T1000 (cell line): ENCODE data around the gene ZNF865.
A peak's percentile ranks its signal among the peaks of the same experiment; 100 is the strongest.

Experiments
- DNase-seq: peaks from one replicate; lab custom pipeline; 2025; ENCODE audit warnings: mixed read lengths; lab: John Stamatoyannopoulos, UW

The ZNF865 gene

GRCh38 chr19:55605207-55605636 lies 225 bp upstream of the ZNF865 start:
- DNase-seq: peak; percentile 97

GRCh38 chr19:55606471-55606787 lies 982 bp downstream of the ZNF865 start:
- no peak for DNase-seq

- DNase-seq: no peak
Observed at GRCh38 chr19:55606817-55607216, 1.4 kb downstream of the ZNF865 start.

GRCh38 chr19:55609326-55609725 lies 3.9 kb downstream of the ZNF865 start:
- no peak for DNase-seq

DNA sequence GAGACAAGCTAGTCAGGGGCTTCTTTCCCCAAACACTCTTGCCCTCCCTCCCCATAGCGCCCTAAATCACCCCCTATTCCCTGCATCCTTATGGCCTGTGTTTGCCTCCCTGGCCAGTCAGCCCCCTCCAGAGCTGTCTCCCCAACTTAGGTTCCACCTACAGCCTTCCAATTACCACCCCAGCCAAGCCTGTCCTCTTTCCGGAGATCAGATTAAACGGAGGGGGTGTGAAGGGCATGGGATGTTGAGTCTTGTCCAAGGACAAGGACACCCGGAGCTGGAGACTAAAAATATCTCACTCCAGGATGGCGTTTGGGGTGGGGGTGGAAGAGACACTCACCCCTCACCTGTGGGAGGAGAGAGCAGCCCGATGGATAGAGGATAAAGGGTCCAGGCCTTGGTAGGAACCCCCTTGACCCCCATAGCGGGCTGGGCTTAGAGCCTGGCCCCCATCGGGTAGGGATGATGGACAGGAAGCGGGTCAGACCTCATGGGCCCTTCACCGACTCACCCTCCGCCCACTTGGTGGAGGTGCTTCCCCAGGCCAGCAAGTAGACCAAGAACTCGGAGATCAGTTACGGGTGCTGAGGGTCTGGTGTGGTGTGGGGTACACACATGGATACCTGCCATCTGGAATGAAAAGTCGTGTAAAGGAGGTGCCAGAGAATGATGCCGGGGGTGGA lies 6.0 kb downstream of the ZNF865 start:
- no peak for DNase-seq

- no peak for DNase-seq
Observed at GRCh38 chr19:55611983-55612645, 6.7 kb downstream of the ZNF865 start.

DNA sequence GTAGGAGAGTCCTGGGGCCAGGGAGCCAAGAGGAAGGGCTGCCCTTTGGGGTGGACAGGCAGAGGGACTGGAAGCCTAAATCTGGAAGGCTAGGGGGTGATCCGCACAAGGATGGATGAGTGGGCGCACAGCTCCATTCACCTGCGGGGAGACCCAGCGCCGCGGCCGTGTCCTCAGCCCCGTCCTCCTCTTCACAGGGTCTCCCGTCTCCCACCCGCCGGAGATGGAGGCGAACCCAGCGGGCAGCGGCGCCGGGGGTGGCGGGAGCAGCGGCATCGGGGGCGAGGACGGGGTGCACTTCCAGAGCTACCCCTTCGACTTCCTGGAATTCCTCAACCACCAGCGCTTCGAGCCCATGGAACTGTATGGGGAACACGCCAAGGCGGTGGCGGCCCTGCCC lies 7.9 kb downstream of the ZNF865 start:
- no peak for DNase-seq

DNA sequence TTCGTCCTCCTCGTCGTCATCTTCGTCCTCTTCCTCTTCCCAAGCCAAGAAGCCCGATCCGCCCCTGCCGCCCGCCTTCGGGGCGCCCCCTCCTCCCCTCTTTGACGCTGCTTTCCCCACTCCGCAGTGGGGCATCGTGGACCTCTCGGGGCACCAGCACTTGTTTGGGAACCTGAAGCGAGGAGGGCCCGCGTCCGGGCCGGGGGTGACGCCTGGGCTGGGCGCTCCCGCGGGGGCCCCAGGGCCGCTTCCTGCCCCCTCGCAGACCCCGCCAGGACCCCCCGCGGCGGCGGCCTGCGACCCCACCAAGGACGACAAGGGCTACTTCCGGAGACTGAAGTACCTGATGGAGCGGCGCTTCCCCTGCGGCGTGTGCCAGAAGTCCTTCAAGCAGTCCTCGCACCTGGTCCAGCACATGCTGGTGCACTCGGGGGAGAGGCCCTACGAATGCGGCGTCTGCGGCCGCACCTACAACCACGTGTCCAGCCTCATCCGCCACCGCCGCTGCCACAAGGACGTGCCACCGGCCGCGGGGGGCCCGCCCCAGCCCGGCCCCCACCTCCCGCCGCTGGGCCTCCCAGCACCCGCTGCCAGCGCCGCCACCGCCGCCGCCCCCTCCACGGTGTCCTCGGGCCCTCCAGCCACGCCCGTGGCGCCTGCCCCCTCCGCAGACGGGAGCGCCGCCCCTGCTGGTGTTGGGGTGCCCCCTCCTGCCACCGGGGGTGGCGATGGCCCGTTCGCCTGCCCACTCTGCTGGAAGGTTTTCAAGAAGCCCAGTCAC lies 8.7 kb downstream of the ZNF865 start:
- DNase-seq: no peak

DNA sequence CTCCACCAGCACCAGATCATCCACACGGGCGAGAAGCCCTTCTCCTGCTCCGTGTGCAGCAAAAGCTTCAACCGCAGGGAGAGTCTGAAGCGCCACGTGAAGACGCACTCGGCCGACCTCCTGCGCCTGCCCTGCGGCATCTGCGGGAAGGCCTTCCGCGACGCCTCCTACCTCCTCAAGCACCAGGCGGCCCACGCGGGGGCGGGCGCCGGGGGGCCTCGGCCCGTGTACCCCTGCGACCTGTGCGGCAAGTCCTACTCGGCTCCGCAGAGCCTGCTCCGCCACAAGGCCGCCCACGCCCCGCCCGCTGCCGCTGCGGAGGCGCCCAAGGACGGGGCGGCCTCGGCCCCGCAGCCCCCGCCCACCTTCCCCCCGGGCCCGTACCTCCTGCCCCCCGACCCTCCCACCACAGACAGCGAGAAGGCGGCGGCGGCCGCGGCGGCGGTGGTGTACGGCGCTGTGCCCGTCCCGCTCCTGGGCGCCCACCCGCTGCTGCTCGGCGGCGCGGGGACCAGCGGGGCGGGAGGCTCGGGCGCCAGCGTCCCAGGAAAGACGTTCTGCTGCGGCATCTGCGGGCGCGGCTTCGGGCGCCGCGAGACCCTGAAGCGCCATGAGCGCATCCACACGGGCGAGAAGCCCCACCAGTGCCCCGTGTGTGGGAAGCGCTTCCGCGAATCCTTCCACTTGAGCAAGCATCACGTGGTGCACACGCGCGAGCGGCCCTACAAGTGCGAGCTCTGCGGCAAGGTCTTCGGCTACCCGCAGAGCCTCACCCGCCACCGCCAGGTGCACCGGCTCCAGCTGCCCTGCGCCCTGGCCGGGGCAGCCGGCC lies 9.5 kb downstream of the ZNF865 start:
- DNase-seq: no peak

DNA sequence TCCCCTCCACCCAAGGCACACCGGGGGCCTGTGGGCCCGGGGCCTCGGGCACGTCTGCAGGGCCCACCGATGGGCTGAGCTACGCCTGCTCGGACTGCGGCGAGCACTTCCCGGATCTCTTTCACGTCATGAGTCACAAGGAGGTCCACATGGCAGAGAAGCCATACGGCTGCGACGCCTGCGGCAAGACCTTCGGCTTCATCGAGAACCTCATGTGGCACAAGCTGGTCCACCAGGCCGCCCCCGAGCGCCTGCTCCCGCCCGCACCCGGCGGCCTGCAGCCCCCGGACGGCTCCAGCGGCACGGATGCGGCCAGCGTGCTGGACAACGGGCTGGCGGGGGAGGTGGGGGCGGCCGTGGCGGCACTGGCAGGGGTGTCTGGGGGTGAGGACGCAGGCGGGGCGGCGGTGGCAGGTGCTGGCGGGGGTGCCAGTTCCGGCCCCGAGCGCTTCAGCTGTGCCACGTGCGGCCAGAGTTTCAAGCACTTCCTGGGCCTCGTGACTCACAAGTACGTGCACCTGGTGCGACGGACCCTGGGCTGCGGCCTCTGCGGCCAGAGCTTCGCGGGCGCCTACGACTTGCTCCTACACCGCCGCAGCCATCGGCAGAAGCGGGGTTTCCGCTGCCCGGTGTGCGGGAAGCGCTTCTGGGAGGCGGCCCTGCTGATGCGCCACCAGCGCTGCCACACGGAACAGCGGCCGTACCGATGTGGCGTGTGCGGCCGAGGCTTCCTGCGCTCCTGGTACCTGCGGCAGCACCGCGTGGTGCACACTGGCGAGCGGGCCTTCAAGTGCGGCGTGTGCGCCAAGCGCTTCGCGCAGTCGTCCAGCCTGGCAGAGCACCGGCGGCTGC lies 10.3 kb downstream of the ZNF865 start:
- DNase-seq: no peak

- no peak for DNase-seq
Observed at GRCh38 chr19:55616395-55616875, 11.0 kb downstream of the ZNF865 start.

- no peak for DNase-seq
Observed at GRCh38 chr19:55617426-55617825, 12.0 kb downstream of the ZNF865 start.

DNA sequence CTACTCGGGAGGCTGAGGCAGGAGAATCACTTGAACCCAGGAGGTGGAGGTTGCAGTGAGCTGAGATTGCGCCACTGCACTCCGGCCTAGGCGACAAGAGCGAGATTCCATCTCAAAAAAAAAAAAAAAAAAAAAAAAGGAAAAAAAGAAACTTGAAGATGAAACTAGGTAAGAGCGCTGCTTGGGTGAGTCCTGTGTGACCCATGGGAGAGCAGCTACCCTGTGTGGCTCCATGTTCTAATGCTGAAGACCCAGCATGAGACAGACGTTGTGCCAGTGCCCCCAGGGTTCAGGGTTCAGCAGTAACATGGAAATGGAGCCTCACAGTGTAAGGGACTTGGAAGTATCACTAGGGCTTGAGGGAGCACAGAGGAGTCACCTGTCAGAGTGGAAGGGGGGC lies 13.0 kb downstream of the ZNF865 start:
- no peak for DNase-seq

GRCh38 chr19:55619286-55619685 lies 13.8 kb downstream of the ZNF865 start:
- no peak for DNase-seq

GRCh38 chr19:55620410-55621204 lies 15.2 kb downstream of the ZNF865 start:
- DNase-seq: no peak

GRCh38 chr19:55621205-55621672 lies 15.8 kb downstream of the ZNF865 start:
- DNase-seq: no peak

DNA sequence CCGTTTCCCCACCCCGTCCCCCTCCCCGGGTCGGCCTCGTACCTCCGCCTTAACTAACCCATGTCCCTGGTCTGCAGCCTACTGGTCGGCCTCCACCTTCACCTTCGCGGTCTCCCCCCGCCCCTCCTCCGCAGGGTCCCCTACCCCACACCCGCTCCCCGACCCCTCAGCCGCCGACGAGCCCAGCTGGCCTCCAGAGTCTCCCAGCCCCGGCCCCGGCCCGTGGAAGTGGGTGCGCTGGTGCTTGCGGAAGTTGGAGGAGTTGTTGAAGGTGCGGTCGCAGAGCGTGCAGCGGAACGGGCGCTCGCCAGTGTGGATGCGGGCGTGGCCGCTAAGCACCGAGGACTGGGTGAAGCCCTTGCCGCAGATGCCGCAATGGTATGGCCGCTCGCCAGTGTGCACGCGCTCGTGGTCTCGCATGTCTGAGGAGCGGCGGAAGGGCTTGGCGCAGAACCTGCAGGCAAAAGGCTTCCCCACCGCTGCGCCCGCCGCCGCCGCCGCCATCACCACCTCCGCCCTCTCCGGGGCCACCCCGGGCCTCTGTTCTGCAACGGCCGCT lies 16.3 kb downstream of the ZNF865 start:
- no peak for DNase-seq

- no peak for DNase-seq
Observed at GRCh38 chr19:55622242-55622969, 17.0 kb downstream of the ZNF865 start.

DNA sequence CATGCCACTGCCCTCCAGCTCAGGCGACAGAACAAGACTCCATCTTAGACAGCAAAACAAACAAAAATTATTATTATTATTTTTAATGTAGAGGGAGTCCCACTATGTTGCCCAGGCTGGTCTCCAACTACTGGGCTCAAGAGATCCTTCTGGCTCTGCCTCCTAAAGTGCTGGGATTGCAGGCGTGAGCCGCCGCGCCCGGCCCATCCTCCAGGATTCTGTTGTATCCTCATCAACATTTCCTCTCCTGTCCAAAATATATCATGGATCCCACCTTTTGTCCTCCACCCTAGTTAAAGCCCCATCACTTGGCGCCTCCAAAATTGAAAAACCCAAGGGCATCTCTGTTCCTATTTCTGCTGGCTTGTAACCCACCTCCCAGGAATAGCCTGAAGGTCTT lies 17.7 kb downstream of the ZNF865 start:
- DNase-seq: no peak
